ENCODE results near the gene OTULIN. TPM values are rescaled to one million over a fixed set of nuclear protein-coding genes. Genes with fewer than 3 reads are reported as not detected.

OTULIN gene
- total and polyA plus RNA-seq, 2 of the 4 experiments (the other 2 are of a cell fraction), result 6.9 to 19.5 TPM

- BruUV-seq (replicated peaks), result no TSS peak
- dilution Hi-C loops (cut with HindIII; ENCODE audit: low sequenced_read_pairs, unreplicated experiment), result no loop called here
- intact Hi-C loops (cut with micrococcal nuclease), result no loop called here
- Histone ChIP-seq H3K79me1 (ENCODE audit: low read depth in 1 of 2, low read length in 2 of 2) (peaks cover 20 to 58% of the 10 kb centered on the region in 2 experiments; a peak in 3 of 4 replicates), H4K20me1 (ENCODE audit: insufficient read depth, low read length) (no peaks in the 10 kb centered on the region), H2BK20ac (ENCODE audit: low read depth, low read length) (no peak overlapping the region), H2BK15ac (ENCODE audit: low read depth, low read length) (no peak overlapping the region), H4K91ac (ENCODE audit: insufficient read depth, low read depth, low read length) (no peak overlapping the region), H3K9me1 (ENCODE audit: insufficient read depth, low read length) (peaks cover 7% of the 10 kb centered on the region; the same call in 1 of the 2 replicates), H2AK5ac (ENCODE audit: low read depth, low read length) (no peak overlapping the region), H3K4me2 (ENCODE audit: low read depth, low read length) (no peak overlapping the region), H3K27ac (ENCODE audit: insufficient read depth, low read length) (no peak overlapping the region), H3K18ac (ENCODE audit: low read depth, low read length) (no peak overlapping the region), H3K9me3 (ENCODE audit: control insufficient read depth, insufficient read depth, low read length) (no peaks in the 10 kb centered on the region), H3K4ac (ENCODE audit: low read depth, low read length) (no peak overlapping the region), H3K4me3 (ENCODE audit: insufficient read depth, low read depth, low read length) (no peak overlapping the region), H3K27me3 (ENCODE audit: control insufficient read depth, insufficient read depth, low read length) (no peaks in the 10 kb centered on the region), H2BK5ac (ENCODE audit: low read depth, low read length, poor library complexity, severe bottlenecking) (no peak overlapping the region), H2AFZ (replicated peaks; ENCODE audit: low read length, poor library complexity) (no peak overlapping the region), H3K9ac (ENCODE audit: low read depth, low read length) (no peak overlapping the region), H4K5ac (ENCODE audit: low read depth, low read length) (no peak overlapping the region), H3K23ac (ENCODE audit: low read depth, low read length) (no peak overlapping the region), H2AK9ac (replicated peaks; ENCODE audit: low read depth, low read length, poor library complexity) (no peak overlapping the region), H3K36me3 (ENCODE audit: control insufficient read depth, insufficient read depth, low read length) (peaks cover 21% of the 10 kb centered on the region), H2BK120ac (ENCODE audit: low read depth, low read length) (no peak overlapping the region), H4K8ac (ENCODE audit: low read depth in 2 of 2, low read length in 2 of 2) (no peak overlapping the region), H3K14ac (replicated peaks; ENCODE audit: low read depth, low read length) (no peak overlapping the region), H3K56ac (ENCODE audit: extremely low read depth, insufficient read depth, low read length) (no peak overlapping the region), H3K4me1 (ENCODE audit: control insufficient read depth, insufficient read depth, low read length) (no peaks in the 10 kb centered on the region; the same call in 1 of the 2 replicates)
- CTCF ChIA-PET, result no interaction called here
- no CpG with 5 or more reads among the region's 2 CpGs for WGBS, 2 experiments (ENCODE audit: extremely low coverage in 2 of 2, insufficient read length in 1 of 2)
- no peak for TF ChIP-seq ELK1 (IDR thresholded peaks at IDR 0.05; ENCODE audit: borderline replicate concordance, low read depth, low read length)
- TF ChIP-seq, protein P1, sequence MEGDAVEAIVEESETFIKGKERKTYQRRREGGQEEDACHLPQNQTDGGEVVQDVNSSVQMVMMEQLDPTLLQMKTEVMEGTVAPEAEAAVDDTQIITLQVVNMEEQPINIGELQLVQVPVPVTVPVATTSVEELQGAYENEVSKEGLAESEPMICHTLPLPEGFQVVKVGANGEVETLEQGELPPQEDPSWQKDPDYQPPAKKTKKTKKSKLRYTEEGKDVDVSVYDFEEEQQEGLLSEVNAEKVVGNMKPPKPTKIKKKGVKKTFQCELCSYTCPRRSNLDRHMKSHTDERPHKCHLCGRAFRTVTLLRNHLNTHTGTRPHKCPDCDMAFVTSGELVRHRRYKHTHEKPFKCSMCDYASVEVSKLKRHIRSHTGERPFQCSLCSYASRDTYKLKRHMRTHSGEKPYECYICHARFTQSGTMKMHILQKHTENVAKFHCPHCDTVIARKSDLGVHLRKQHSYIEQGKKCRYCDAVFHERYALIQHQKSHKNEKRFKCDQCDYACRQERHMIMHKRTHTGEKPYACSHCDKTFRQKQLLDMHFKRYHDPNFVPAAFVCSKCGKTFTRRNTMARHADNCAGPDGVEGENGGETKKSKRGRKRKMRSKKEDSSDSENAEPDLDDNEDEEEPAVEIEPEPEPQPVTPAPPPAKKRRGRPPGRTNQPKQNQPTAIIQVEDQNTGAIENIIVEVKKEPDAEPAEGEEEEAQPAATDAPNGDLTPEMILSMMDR (conservative IDR thresholded peaks at IDR 0.05; ENCODE audit: low read depth, low read length), result no peak
- no peak for TF ChIP-seq MXI1 (IDR thresholded peaks at IDR 0.05; ENCODE audit: borderline replicate concordance, low read depth, low read length)
- TF ChIP-seq MAZ (IDR thresholded peaks at IDR 0.05; ENCODE audit: borderline replicate concordance, low read depth, low read length), result no peak
- TF ChIP-seq RAD21 (IDR thresholded peaks at IDR 0.05; ENCODE audit: low read length), result no peak
- TF ChIP-seq MAFK (IDR thresholded peaks at IDR 0.05; ENCODE audit: low read depth, low read length), result no peak
- TF ChIP-seq RFX5 (IDR thresholded peaks at IDR 0.05; ENCODE audit: low read depth, low read length), result no peak
- no peak for TF ChIP-seq FOS (IDR thresholded peaks at IDR 0.05; ENCODE audit: low read depth, low read length)
- TF ChIP-seq CEBPB (IDR thresholded peaks at IDR 0.05; ENCODE audit: low read depth, low read length), result no peak
- no peak for TF ChIP-seq USF2 (IDR thresholded peaks at IDR 0.05; ENCODE audit: low read depth, low read length)
- no peak for TF ChIP-seq RCOR1 (IDR thresholded peaks at IDR 0.05; ENCODE audit: insufficient replicate concordance, low read length)
- TF ChIP-seq BHLHE40 (IDR thresholded peaks at IDR 0.05; ENCODE audit: low read depth, low read length), result no peak
- no peak for TF ChIP-seq NFE2L2 (IDR thresholded peaks at IDR 0.05; ENCODE audit: low read depth, low read length)
- TF ChIP-seq CHD1 (IDR thresholded peaks at IDR 0.05; ENCODE audit: low read depth, low read length), result no peak
- TF ChIP-seq POLR2A (IDR thresholded peaks at IDR 0.05; ENCODE audit: low read depth, low read length), result no peak
- no peak for TF ChIP-seq SMC3 (IDR thresholded peaks at IDR 0.05; ENCODE audit: low read depth, low read length)
- in situ Hi-C loops (cut with MboI; ENCODE audit: low sequenced_read_pairs), result no loop called here
- ATAC-seq (ENCODE audit: low read depth), result no peak
- POLR2A ChIA-PET (ENCODE audit: unreplicated experiment), result no interaction called here
- DNase-seq, result no peak
Measured at GRCh38 chr5:14699159-14699558, 34.6 kb downstream of the OTULIN start.

Measured in IMR-90 (cell line).